Upper lobe of left lung (tissue), 4 donors: Measurements from ENCODE around the gene BORCS5.

ENCODE experiments used
- CTCF ChIP-seq, 6 experiments: fragments of 450-650 bp in 4 of 6; fragments of 200-600 bp in 2 of 6; sonication (generic) in 2 of 6; IDR thresholded peaks; one replicate each; pipeline ENCODE4 v1.5.1; 2016 to 2019; ENCODE audit warnings: antibody characterized with exemption in 6 of 6
- EP300 ChIP-seq, 4 donors: sonication (generic); formaldehyde crosslinking; IDR thresholded peaks; one replicate each; pipeline ENCODE4 v1.5.1; 2017; ENCODE audit warnings: antibody characterized with exemption in 4 of 4, control low read depth in 2 of 4

- TF ChIP-seq CTCF (IDR thresholded peaks at IDR 0.05) (no peak), EP300 (IDR thresholded peaks at IDR 0.05) (no peak)
These were observed 3.1 kb upstream of the BORCS5 start for GRCh38 chr12:12353807-12354206.
